ENCODE measurements around the gene SPOCK1. TPM values are rescaled to one million over a fixed set of nuclear protein-coding genes. Genes with fewer than 3 reads are reported as not detected.

Gene SPOCK1
- total RNA-seq, 2 experiments from 2014 or later = not detected

GRCh38 chr5:137442660-137443059, 56.5 kb downstream of the SPOCK1 start:
- CTCF ChIA-PET = no interaction called here
- intact Hi-C loops (cut with micrococcal nuclease) = no loop called here

GRCh38 chr5:137441476-137441875, 57.6 kb downstream of the SPOCK1 start:
- TF ChIP-seq, protein P1, sequence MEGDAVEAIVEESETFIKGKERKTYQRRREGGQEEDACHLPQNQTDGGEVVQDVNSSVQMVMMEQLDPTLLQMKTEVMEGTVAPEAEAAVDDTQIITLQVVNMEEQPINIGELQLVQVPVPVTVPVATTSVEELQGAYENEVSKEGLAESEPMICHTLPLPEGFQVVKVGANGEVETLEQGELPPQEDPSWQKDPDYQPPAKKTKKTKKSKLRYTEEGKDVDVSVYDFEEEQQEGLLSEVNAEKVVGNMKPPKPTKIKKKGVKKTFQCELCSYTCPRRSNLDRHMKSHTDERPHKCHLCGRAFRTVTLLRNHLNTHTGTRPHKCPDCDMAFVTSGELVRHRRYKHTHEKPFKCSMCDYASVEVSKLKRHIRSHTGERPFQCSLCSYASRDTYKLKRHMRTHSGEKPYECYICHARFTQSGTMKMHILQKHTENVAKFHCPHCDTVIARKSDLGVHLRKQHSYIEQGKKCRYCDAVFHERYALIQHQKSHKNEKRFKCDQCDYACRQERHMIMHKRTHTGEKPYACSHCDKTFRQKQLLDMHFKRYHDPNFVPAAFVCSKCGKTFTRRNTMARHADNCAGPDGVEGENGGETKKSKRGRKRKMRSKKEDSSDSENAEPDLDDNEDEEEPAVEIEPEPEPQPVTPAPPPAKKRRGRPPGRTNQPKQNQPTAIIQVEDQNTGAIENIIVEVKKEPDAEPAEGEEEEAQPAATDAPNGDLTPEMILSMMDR (IDR thresholded peaks at IDR 0.05) = no peak
- Mint-ChIP-seq H3K4me1 (ENCODE audit: low read depth) (no peaks in the 10 kb centered on the region), H3K36me3 (ENCODE audit: low read depth) (no peaks in the 10 kb centered on the region), H3K9me3 (no peaks in the 10 kb centered on the region), H3K4me3 (no peak overlapping the region), H3K27me3 (peaks cover 12% of the 10 kb centered on the region), H3K27ac (no peak overlapping the region)
- CTCF ChIA-PET = no interaction called here
- intact Hi-C loops (cut with micrococcal nuclease) = no loop called here
- ATAC-seq (no peak), DNase-seq (no peak)
- POLR2A ChIA-PET = no interaction called here

More at GRCh38 chr5:137442660-137443059, 56.5 kb downstream of the SPOCK1 start:
- DNase-seq (no peak), ATAC-seq (no peak)
- no peak overlapping the region for H3K27ac Mint-ChIP-seq
- H3K4me1 Mint-ChIP-seq (ENCODE audit: low read depth) = no peaks in the 10 kb centered on the region
- H3K4me3 Mint-ChIP-seq = no peak overlapping the region
- no peaks in the 10 kb centered on the region for H3K36me3 Mint-ChIP-seq (ENCODE audit: low read depth)
- H3K27me3 Mint-ChIP-seq = peaks cover 11% of the 10 kb centered on the region
- H3K9me3 Mint-ChIP-seq = no peaks in the 10 kb centered on the region
- POLR2A ChIA-PET = interaction anchor here (1.1 kb wide), 1 partner anchor 12 kb away, joined by 3 read pairs; no protein-coding TSS in a partner anchor
- TF ChIP-seq, protein P1 (IDR thresholded peaks at IDR 0.05) = no peak

GRCh38 chr5:137440795-137441194, 58.3 kb downstream of the SPOCK1 start:
- TF ChIP-seq, protein P1 (IDR thresholded peaks at IDR 0.05) = no peak
- DNase-seq (no peak), ATAC-seq (no peak)
- no peaks in the 10 kb centered on the region for H3K36me3 Mint-ChIP-seq (ENCODE audit: low read depth)
- ChIA-PET CTCF (no interaction called here), POLR2A (no interaction called here)
- H3K27me3 Mint-ChIP-seq = peaks cover 12% of the 10 kb centered on the region
- intact Hi-C loops (cut with micrococcal nuclease) = no loop called here
- H3K27ac Mint-ChIP-seq = no peak overlapping the region
- H3K4me3 Mint-ChIP-seq = no peak overlapping the region
- no peaks in the 10 kb centered on the region for H3K4me1 Mint-ChIP-seq (ENCODE audit: low read depth)
- no peaks in the 10 kb centered on the region for H3K9me3 Mint-ChIP-seq

DNA sequence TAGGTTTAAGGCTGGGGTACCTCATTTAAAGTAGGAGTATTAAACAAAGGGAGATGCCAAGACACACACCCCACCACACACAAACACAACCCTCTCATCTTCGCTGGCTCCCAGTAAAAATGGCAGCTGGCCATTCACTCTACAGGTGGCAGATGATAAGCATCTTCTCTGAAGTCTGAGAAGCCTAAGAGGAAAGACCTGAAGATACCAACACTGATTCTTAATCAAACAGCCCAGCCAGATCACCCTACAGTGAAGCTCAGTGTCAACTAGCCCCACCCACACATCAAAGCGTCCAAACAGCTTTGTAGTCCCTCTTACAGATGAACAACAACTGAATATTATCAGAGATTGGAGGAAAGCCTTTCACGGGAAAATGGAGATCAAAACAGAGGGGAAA, 59.5 kb downstream of the SPOCK1 start:
- TF ChIP-seq, protein P1 (IDR thresholded peaks at IDR 0.05) = no peak
- ChIA-PET POLR2A (no interaction called here), CTCF (no interaction called here)
- ATAC-seq (no peak), DNase-seq (no peak)
- H3K36me3 Mint-ChIP-seq (ENCODE audit: low read depth) = no peaks in the 10 kb centered on the region
- no peak overlapping the region for H3K27ac Mint-ChIP-seq
- no peaks in the 10 kb centered on the region for H3K9me3 Mint-ChIP-seq
- intact Hi-C loops (cut with micrococcal nuclease) = no loop called here
- H3K27me3 Mint-ChIP-seq = peaks cover 12% of the 10 kb centered on the region
- no peak overlapping the region for H3K4me3 Mint-ChIP-seq
- H3K4me1 Mint-ChIP-seq (ENCODE audit: low read depth) = no peaks in the 10 kb centered on the region

GRCh38 chr5:137438932-137439331, 60.2 kb downstream of the SPOCK1 start:
- H3K27ac Mint-ChIP-seq = no peak overlapping the region
- intact Hi-C loops (cut with micrococcal nuclease) = no loop called here
- peaks cover 10% of the 10 kb centered on the region for H3K27me3 Mint-ChIP-seq
- no peaks in the 10 kb centered on the region for H3K36me3 Mint-ChIP-seq (ENCODE audit: low read depth)
- CTCF ChIA-PET = no interaction called here
- DNase-seq (no peak), ATAC-seq (no peak)
- H3K9me3 Mint-ChIP-seq = no peaks in the 10 kb centered on the region
- no peaks in the 10 kb centered on the region for H3K4me1 Mint-ChIP-seq (ENCODE audit: low read depth)
- POLR2A ChIA-PET = no interaction called here
- TF ChIP-seq, protein P1 (IDR thresholded peaks at IDR 0.05) = no peak
- H3K4me3 Mint-ChIP-seq = no peak overlapping the region
